Measurements from ENCODE around the gene ADH1A.
"Not testable (repeated sequence)": the region's sequence is repeated elsewhere in the genome, so short reads cannot be mapped to it uniquely, and the experiment has no call there.

Gene ADH1A

DNA sequence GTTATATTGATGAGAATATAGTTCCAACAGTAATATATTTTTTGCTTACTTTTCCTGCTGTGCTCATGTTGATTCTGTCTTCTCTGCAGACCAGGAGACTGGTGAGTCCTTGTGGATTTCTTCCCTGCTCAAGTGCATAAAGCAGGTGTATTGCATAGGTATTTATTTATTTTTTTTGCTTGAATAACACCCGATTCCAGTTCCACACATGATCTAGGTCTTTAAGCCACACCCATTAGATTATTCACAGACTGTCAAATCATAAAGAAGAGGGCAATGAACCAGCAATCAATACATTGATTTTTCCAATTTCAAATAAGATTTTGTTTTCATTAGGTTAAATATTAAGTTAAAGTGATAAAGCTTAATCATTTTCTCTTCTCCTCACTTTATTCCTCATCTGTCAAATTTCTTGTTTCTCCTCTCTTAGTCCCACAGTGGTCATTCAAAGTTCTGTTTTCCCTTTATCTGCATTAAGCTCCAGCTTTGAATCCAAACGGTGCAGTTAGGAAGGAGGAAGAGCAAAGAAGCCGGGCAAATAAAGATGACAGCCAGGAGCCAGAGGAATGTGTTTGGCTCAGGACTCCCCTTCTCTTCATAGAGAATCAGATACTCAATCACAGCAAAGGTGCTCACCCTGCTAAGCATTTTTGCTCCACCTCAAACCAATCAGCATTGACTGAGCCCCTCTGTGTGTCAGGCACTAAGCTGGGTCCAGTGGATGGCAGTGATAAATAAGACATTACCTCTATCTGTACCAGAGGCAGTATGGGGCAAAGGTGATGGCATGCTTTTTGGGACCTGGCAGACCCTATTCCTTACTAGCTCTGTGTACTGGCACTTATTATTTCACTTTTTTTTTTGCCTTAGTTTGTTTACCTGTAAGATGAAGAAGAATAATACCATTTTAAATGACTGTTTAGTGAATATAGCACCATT, at the start of gene ADH1A:
TSS of gene ADH1A (minus strand) at position 138 of the 939 bp plus-strand sequence. CDS start at position 67, 71 bp downstream.
- DNase-seq (ENCODE audit: low spot score) = no peak

- DNase-seq (ENCODE audit: low spot score) = no peak
Measured at GRCh38 chr4:99339172-99339571, 48.4 kb upstream of the ADH1A start.

GRCh38 chr4:99336553-99336952, 45.8 kb upstream of the ADH1A start:
- no peak for DNase-seq (ENCODE audit: low spot score)

GRCh38 chr4:99334880-99335279, 44.1 kb upstream of the ADH1A start:
- DNase-seq (ENCODE audit: low spot score) = no peak

GRCh38 chr4:99330648-99331047, 39.9 kb upstream of the ADH1A start:
- DNase-seq (ENCODE audit: low spot score) = no peak

GRCh38 chr4:99329876-99330275, 39.1 kb upstream of the ADH1A start:
- no peak for DNase-seq (ENCODE audit: low spot score)

DNA sequence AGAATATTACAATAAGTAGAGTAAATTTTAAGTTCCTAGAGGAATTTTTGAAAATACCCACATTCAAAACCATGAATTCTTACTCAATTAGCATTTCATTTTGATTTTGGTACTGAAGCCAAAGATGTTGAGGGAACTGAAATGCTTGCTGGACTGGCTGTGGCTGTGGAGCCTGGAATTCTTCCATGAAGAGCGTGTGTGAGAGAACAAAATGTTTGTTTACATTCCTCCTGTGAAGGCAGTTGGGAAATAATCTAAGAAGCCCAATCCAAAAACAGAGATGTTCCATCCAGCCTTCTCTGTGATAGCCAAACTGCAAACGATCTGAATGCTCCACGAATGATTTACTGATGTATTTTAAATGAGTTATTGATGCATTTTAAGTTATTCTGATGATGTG, 34.2 kb upstream of the ADH1A start:
- no peak for DNase-seq (ENCODE audit: low spot score)

DNA sequence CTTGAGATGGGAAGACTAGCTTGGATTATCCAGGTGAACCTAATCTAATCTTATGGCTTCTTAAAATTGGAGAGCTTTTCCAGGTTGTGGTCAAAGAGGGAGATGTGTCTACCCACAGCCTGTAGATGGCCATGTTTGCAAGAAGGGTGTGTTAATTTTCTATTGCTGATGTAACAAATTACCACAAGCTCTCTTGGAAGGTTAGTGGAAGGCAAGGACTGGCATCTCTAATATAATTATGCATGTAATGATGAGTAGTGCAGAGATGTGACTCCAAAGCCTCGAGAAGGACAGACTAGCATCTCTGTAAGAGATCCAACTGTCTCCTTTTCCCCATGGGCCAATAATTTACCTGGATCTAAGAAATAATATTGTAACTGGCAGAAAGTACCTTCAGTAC, 33.6 kb upstream of the ADH1A start:
- DNase-seq (ENCODE audit: low spot score) = no peak

GRCh38 chr4:99323756-99324155, 33.0 kb upstream of the ADH1A start:
- no peak for DNase-seq (ENCODE audit: low spot score)

DNA sequence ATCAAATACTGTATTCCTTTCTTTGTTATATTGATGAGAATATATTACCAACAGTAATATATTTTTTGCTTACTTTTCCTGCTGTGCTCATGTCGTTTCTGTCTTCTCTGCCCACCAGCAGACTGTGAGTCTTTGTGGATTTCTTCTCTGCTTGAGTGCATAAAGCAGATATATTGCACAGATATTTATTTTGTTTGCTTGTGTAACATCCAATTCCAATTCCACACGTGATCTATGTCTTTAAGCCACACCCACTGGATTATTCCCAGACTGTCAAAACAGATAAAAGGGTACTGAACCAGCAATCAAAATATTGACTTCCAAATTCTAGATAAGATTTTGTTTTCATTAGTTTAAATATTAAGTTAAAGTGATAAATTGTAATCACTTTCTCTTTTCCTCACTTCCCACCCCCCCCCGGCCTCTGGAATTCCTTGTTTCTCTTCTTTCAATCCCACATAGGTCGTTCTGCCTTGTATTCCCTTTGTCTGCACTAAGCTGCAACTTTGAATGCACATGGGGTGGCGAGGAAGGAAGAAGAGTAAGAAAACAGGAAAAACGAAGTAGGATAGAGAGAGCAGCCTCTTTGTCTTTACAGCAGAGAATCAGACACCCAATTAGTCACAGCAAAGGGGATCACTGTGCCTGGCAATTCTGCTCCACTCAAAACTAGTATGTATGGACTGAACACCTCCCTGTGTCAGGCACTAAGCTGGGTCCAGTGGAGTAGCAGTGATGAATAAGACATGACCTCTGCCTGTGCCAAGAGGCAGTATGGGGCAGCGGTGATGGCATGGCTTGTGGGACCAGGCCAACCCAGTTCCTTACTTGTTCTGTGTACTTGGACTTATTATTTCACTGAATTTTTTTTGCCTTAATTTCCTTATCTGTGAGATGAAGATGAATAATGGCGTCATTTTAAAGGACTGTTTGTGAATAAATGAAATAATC, 30.7 kb upstream of the ADH1A start, which contains the start of gene ADH1B:
TSS of gene ADH1B (minus strand) at position 161 of the 951 bp plus-strand sequence. CDS start at position 91, 70 bp downstream.
- DNase-seq (ENCODE audit: low spot score) = no peak

DNA sequence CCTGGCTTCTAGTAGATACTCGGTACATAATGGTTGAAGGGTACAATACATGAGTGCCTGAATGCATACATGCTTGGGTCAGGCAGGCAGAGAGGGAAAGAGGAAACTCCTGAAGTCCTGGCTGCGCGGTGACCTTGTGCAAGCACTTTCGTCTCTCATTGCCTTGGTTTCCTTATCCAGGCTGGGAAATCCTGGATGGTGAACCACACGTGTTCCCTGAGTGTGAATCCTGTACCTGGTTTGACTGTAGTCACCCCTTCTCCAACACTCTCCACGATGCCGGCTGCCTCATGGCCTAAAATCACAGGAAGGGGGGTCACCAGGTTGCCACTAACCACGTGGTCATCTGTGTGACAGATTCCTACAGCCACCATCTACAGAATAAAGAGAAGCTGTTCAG, 27.0 kb upstream of the ADH1A start:
- not testable (repeated sequence) for DNase-seq (ENCODE audit: low spot score)

- no peak for DNase-seq (ENCODE audit: low spot score)
Measured at GRCh38 chr4:99317354-99317753, 26.6 kb upstream of the ADH1A start.

GRCh38 chr4:99315839-99316238, 25.1 kb upstream of the ADH1A start:
- DNase-seq (ENCODE audit: low spot score) = no peak

GRCh38 chr4:99314211-99314610, 23.4 kb upstream of the ADH1A start:
- no peak for DNase-seq (ENCODE audit: low spot score)

DNA sequence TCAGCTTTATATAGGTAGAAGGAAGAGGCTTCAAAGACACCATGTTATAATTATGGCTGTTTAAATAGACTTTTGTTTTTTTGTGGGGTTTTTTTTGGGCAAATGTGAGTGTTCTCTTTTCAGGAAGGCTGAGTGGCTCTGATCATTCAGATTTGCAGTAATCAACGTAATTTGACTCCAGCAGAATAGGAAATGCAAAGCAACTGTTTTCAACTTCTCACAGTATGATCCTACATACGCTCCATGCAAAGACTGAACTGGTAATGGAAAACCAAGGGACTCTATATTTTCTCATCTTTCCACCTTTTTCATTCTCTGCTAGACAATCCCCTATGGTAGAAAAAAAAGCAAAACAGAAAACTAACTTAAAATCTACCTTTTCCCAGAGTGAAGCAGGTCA, 19.6 kb upstream of the ADH1A start:
- no peak for DNase-seq (ENCODE audit: low spot score)

- DNase-seq (ENCODE audit: low spot score) = no peak
Measured at GRCh38 chr4:99305638-99306400, 15.0 kb upstream of the ADH1A start.

GRCh38 chr4:99301376-99302164, 10.8 kb upstream of the ADH1A start:
- DNase-seq (ENCODE audit: low spot score) = no peak

GRCh38 chr4:99300934-99301333, 10.1 kb upstream of the ADH1A start:
- no peak for DNase-seq (ENCODE audit: low spot score)

- DNase-seq (ENCODE audit: low spot score) = no peak
Measured at GRCh38 chr4:99293357-99293756, 2.6 kb upstream of the ADH1A start.

GRCh38 chr4:99285387-99285786, 5.4 kb downstream of the ADH1A start:
- no peak for DNase-seq (ENCODE audit: low spot score)

DNA sequence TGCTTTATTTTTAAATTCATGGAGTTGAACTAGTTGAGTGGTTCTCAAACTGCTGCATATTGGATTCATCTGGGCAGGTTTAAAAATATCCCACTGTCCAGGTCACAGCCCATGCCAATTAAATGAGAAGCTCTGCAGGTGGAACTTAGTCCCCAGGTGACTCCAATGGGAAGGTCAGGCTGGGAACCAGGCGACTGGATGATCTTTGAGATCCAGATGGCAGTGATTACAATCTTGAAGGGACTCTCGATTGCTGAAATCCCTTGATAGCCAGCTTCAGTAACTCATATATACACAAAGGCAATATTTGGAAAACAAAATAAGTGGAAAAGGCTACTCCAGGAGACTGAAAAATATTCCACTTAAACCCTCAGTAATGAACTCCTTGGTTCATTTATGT, 8.1 kb downstream of the ADH1A start:
- no peak for DNase-seq (ENCODE audit: low spot score)
